GM19328 (cell line): Measurements from ENCODE around the gene PACS1.

ENCODE experiments used
- ATAC-seq: cut with Tn5 transposase; IDR thresholded peaks from one replicate; pipeline ENCODE4 v1.9.1; 2021; ENCODE audit warnings: mild to moderate bottlenecking, moderate library complexity; ENCODE audit not compliant: unreplicated experiment

PACS1 gene

GRCh38 chr11:66131937-66132632 lies 62.0 kb downstream of the PACS1 start:
- no peak for ATAC-seq

GRCh38 chr11:66133216-66133775 lies 63.2 kb downstream of the PACS1 start:
- no peak for ATAC-seq

GRCh38 chr11:66136752-66137123 lies 66.7 kb downstream of the PACS1 start:
- ATAC-seq: no peak

- no peak for ATAC-seq
Observed at GRCh38 chr11:66139817-66140404, 69.8 kb downstream of the PACS1 start.

GRCh38 chr11:66142370-66143263 lies 72.5 kb downstream of the PACS1 start:
- no peak for ATAC-seq

- ATAC-seq: no peak
Observed at GRCh38 chr11:66143264-66143566, 73.1 kb downstream of the PACS1 start.

- no peak for ATAC-seq
Observed at GRCh38 chr11:66143996-66144678, 74.1 kb downstream of the PACS1 start.

GRCh38 chr11:66146074-66146473 lies 76.0 kb downstream of the PACS1 start:
- no peak for ATAC-seq

GRCh38 chr11:66146940-66147339 lies 76.9 kb downstream of the PACS1 start:
- ATAC-seq: no peak

- no peak for ATAC-seq
Observed at GRCh38 chr11:66150140-66150539, 80.1 kb downstream of the PACS1 start.

- ATAC-seq: no peak
Observed at GRCh38 chr11:66150725-66151124, 80.7 kb downstream of the PACS1 start.

- ATAC-seq: no peak
Observed at GRCh38 chr11:66151273-66151672, 81.2 kb downstream of the PACS1 start.

- ATAC-seq: no peak
Observed at GRCh38 chr11:66154109-66154508, 84.0 kb downstream of the PACS1 start.

GRCh38 chr11:66155387-66156073 lies 85.5 kb downstream of the PACS1 start:
- no peak for ATAC-seq

GRCh38 chr11:66157182-66157864 lies 87.3 kb downstream of the PACS1 start:
- ATAC-seq: no peak

- no peak for ATAC-seq
Observed at GRCh38 chr11:66158156-66158555, 88.1 kb downstream of the PACS1 start.

- no peak for ATAC-seq
Observed at GRCh38 chr11:66159324-66159984, 89.4 kb downstream of the PACS1 start.

- no peak for ATAC-seq
Observed at GRCh38 chr11:66160709-66161108, 90.6 kb downstream of the PACS1 start.

GRCh38 chr11:66168289-66168688 lies 98.2 kb downstream of the PACS1 start:
- ATAC-seq: no peak
